GM23248 (cell line): Measurements from ENCODE around the gene WSCD1.

ENCODE experiments used
- EZH2 ChIP-seq: fragments of 200-600 bp; sonication (generic); IDR thresholded peaks from 2 replicates; pipeline ENCODE4 v1.6.1; 2018; ENCODE audit warnings: antibody characterized with exemption, mild to moderate bottlenecking; ENCODE audit not compliant: insufficient read depth, poor library complexity, severe bottlenecking
- EZH2phosphoT487 ChIP-seq: fragments of 200-600 bp; sonication (generic); IDR thresholded peaks from 2 replicates; pipeline ENCODE4 v1.6.1; 2018; ENCODE audit warnings: antibody characterized with exemption, moderate library complexity, mild to moderate bottlenecking, low read depth; ENCODE audit not compliant: insufficient read depth

- TF ChIP-seq EZH2 = no peak
- TF ChIP-seq EZH2phosphoT487 = no peak
These were observed 95.6 kb downstream of the WSCD1 start for GRCh38 chr17:6165806-6166205.
